ENCODE results near the gene TRIM69.
"Not testable (repeated sequence)": the region's sequence is repeated elsewhere in the genome, so short reads cannot be mapped to it uniquely, and the experiment has no call there.

TRIM69 gene

DNA sequence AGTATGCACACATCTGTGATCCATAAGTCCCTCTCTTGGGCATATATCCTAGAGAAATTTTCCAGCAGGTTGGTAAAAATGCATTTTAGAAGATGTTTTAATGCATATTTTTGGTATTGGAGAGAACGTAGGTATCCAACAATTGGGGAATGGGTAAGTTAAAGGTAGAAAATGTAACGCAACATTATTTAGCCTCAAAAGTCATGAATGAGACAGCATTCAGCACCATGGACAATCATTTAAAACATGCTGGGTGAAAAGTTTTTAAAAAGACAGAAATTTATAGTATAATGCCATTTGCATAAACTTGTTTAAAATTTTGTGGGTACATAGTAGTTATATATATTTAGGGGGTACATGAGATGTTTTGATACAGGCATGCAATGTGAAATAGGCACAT lies 43.4 kb downstream of the TRIM69 start:
- TF ChIP-seq, protein P1, sequence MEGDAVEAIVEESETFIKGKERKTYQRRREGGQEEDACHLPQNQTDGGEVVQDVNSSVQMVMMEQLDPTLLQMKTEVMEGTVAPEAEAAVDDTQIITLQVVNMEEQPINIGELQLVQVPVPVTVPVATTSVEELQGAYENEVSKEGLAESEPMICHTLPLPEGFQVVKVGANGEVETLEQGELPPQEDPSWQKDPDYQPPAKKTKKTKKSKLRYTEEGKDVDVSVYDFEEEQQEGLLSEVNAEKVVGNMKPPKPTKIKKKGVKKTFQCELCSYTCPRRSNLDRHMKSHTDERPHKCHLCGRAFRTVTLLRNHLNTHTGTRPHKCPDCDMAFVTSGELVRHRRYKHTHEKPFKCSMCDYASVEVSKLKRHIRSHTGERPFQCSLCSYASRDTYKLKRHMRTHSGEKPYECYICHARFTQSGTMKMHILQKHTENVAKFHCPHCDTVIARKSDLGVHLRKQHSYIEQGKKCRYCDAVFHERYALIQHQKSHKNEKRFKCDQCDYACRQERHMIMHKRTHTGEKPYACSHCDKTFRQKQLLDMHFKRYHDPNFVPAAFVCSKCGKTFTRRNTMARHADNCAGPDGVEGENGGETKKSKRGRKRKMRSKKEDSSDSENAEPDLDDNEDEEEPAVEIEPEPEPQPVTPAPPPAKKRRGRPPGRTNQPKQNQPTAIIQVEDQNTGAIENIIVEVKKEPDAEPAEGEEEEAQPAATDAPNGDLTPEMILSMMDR (IDR thresholded peaks at IDR 0.05; ENCODE audit: extremely low read depth, insufficient read depth, missing control alignments) = no peak
- no peak for DNase-seq (ENCODE audit: low spot score)
- in situ Hi-C loops (cut with MboI; ENCODE audit: low pct_unique_long_range_greater_than_20kb, low sequenced_read_pairs, unreplicated experiment) = no loop called here

DNA sequence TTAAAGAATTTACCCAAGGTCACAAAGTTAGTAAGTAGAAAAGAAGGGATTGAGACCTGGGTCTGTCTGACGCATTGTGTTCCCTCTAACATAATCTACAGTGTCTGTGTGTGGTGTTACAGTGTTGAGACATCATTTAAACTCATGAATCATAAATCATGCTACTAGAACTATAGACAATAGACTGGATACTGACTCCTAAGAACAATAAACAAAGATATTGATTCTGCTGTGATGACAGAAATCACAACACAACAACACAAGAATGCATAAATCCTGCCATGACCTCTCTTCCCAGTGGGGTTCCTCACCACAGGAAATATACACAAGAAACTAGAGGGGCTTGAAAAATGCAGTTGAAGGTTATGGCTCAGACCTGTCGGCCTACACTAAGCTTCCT lies 44.3 kb downstream of the TRIM69 start:
- in situ Hi-C loops (cut with MboI; ENCODE audit: low pct_unique_long_range_greater_than_20kb, low sequenced_read_pairs, unreplicated experiment) = no loop called here
- no peak for DNase-seq (ENCODE audit: low spot score)
- TF ChIP-seq, protein P1 (IDR thresholded peaks at IDR 0.05; ENCODE audit: extremely low read depth, insufficient read depth, missing control alignments) = no peak

DNA sequence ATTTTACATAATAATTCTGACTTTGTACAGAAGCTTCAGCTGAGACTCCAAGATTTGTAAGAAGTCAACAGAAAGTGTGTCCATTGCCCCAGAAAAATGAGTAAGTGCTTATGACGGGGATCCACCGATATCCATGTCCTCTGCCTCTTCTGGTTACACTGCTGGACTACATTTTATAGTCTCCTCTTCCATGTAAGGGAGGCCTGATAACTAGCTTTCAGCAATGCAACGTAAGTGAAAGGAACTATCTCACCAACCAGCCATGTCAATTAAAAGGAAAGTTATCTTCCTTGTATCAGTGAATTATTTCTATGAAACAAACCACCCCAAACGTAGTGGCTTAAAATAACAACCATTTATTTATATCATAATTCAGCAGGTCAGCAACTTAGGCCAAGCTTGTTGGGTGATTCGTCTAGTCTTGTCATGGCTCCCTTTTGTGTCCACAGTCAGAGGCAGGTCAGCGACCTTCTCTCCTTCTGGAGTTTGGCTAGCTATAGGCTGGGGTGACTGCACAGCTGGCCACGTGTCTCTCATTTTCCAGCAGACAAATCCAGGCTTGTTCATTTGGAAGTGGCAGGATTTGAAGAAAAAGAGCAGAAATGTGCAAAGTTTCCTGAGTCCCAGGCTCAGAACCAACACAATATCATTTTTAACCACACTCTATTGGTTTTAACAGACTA lies 44.9 kb downstream of the TRIM69 start:
- DNase-seq (ENCODE audit: low spot score) = no peak
- in situ Hi-C loops (cut with MboI; ENCODE audit: low pct_unique_long_range_greater_than_20kb, low sequenced_read_pairs, unreplicated experiment) = no loop called here
- TF ChIP-seq, protein P1 (IDR thresholded peaks at IDR 0.05; ENCODE audit: extremely low read depth, insufficient read depth, missing control alignments) = no peak

DNA sequence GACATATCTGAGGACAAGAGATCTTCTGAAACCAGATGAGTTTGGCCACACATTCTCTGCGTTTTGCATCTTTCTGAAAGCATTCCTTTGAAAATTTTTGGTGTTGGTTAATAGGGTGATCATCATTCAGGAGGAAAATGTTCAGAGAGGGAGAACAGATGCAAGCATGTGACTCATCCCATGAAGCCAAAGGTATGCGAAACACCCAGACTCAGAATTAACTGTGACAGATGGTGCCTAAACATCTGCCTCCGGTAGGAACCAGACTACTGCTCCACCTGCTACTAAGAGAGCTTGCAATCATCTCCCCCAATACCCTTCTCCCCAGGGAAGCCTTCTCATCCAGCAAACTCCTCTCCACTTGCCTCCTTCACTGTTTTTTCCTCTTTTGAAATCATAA lies 46.2 kb downstream of the TRIM69 start:
- in situ Hi-C loops (cut with MboI; ENCODE audit: low pct_unique_long_range_greater_than_20kb, low sequenced_read_pairs, unreplicated experiment) = no loop called here
- TF ChIP-seq, protein P1 (IDR thresholded peaks at IDR 0.05; ENCODE audit: extremely low read depth, insufficient read depth, missing control alignments) = no peak
- DNase-seq (ENCODE audit: low spot score) = no peak

DNA sequence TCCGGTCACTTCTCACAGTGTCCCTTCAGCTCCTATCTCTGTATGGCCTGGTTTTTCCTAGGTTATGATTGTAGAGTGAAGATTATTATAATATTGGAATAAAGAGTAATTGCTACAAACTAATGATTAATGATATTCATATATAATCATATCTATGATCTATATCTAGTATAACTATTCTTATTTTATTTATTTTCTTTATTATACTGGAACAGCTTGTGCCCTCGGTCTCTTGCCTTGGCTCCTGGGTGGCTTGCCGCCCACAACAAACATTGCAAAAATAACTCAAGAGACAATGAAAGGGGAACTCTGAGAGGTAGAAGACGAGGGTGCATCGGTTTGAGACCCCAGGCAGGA lies 48.6 kb downstream of the TRIM69 start:
- in situ Hi-C loops (cut with MboI; ENCODE audit: low pct_unique_long_range_greater_than_20kb, low sequenced_read_pairs, unreplicated experiment); DNase-seq (ENCODE audit: low spot score): not testable (repeated sequence)

DNA sequence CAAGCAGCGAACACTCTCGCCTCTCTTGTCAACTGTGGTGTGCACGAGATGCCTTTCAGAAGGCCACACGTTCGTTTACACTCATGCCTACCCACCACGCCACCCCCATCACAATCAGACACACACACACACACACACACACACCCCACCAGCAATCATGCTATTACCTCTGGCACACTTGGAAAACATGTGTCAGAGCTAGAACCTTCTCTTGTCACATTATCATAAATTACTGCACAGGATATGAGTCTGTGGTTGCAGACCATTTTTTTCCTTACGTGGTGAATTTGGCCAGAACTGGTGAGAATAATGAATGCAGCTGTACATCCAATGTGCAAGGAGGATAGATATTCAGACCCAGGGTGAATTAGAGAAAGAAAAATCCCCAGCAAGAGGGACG lies 52.4 kb downstream of the TRIM69 start:
- in situ Hi-C loops (cut with MboI; ENCODE audit: low pct_unique_long_range_greater_than_20kb, low sequenced_read_pairs, unreplicated experiment) = no loop called here
- no peak for DNase-seq (ENCODE audit: low spot score)
- TF ChIP-seq, protein P1 (IDR thresholded peaks at IDR 0.05; ENCODE audit: extremely low read depth, insufficient read depth, missing control alignments) = no peak

DNA sequence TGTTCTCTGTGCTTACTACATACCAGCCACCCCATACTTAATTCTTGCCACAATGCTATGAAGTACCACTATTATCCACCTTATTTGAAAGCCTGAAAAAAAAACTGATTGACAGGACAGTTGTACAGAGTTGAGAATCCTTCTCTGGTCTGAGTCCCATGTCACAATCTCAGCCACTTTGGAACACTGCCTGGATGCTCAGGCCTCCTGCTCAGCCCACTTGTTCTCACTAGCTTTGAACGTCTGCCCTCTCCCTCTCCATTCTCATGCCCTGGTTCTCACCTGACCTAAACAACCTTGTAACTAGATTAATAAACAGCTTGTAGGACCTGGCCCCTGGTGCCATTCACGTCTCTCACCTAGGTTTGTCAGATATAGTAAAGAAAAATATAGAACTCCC lies 53.9 kb downstream of the TRIM69 start:
- no peak for DNase-seq (ENCODE audit: low spot score)
- TF ChIP-seq, protein P1 (IDR thresholded peaks at IDR 0.05; ENCODE audit: extremely low read depth, insufficient read depth, missing control alignments) = no peak
- in situ Hi-C loops (cut with MboI; ENCODE audit: low pct_unique_long_range_greater_than_20kb, low sequenced_read_pairs, unreplicated experiment) = no loop called here
